ENCODE results near the gene RSPO4. TPM values are rescaled to one million over a fixed set of nuclear protein-coding genes. Genes with fewer than 3 reads are reported as not detected.

Gene RSPO4
- polyA plus RNA-seq, result under 1 TPM; 0.04 to 0.06 TPM

GRCh38 chr20:1001911-1002681 lies at the start of gene RSPO4:
TSS of gene RSPO4 (minus strand) at chr20:1002311. CDS start at chr20:1002164, 147 bp downstream.
- Histone ChIP-seq H3K4me1 (ENCODE audit: control insufficient read depth in 2 of 2, insufficient read depth in 2 of 2, low read length in 1 of 2) (peaks cover 0 to 7% of the 10 kb centered on the region in 2 donors), H3K4me3 (ENCODE audit: low read depth in 1 of 2, low read length in 2 of 2) (peak within 1 kb of the TSS in 1 of 2 donors; percentile 45), H3K27ac (ENCODE audit: low read depth in 2 of 2, low read length in 1 of 2) (no peak within 1 kb of the TSS), H3K36me3 (ENCODE audit: control insufficient read depth in 2 of 2, insufficient read depth in 2 of 2, low read length in 1 of 2) (no peaks in the 10 kb centered on the region), H3K9me3 (ENCODE audit: control insufficient read depth in 2 of 2, insufficient read depth in 1 of 2, low read depth in 1 of 2, low read length in 1 of 2) (no peaks in the 10 kb centered on the region), H3K27me3 (ENCODE audit: control insufficient read depth in 1 of 2, insufficient read depth in 2 of 2, low read length in 2 of 2) (peaks cover 3 to 10% of the 10 kb centered on the region in 2 donors)
- 4 to 6% methylated on average over 50 to 88 of the region's 88 CpGs for WGBS, 2 donors

GRCh38 chr20:1050440-1050839 lies 48.3 kb upstream of the RSPO4 start:
- no peaks in the 10 kb centered on the region for H3K27me3 ChIP-seq (ENCODE audit: control insufficient read depth in 1 of 2, insufficient read depth in 2 of 2, low read length in 2 of 2)
- 86 to 92% methylated on average over 6 of the region's 6 CpGs for WGBS, 2 donors

GRCh38 chr20:1045860-1046418 lies 43.8 kb upstream of the RSPO4 start:
- WGBS, 2 donors, result 86 to 92% methylated on average over 3 of the region's 3 CpGs
- no peaks in the 10 kb centered on the region for H3K9me3 ChIP-seq (ENCODE audit: control insufficient read depth in 2 of 2, insufficient read depth in 1 of 2, low read depth in 1 of 2, low read length in 1 of 2)
- H3K4me1 ChIP-seq (ENCODE audit: control insufficient read depth in 2 of 2, insufficient read depth in 2 of 2, low read length in 1 of 2), result no peaks in the 10 kb centered on the region
- no peaks in the 10 kb centered on the region for H3K27me3 ChIP-seq (ENCODE audit: control insufficient read depth in 1 of 2, insufficient read depth in 2 of 2, low read length in 2 of 2)
- H3K27ac ChIP-seq (ENCODE audit: low read depth in 2 of 2, low read length in 1 of 2), result no peak overlapping the region
- no peak overlapping the region for H3K4me3 ChIP-seq (ENCODE audit: low read depth in 1 of 2, low read length in 2 of 2)
- H3K36me3 ChIP-seq (ENCODE audit: control insufficient read depth in 2 of 2, insufficient read depth in 2 of 2, low read length in 1 of 2), result no peaks in the 10 kb centered on the region

More at GRCh38 chr20:1050440-1050839, 48.3 kb upstream of the RSPO4 start:
- H3K36me3 ChIP-seq (ENCODE audit: control insufficient read depth in 2 of 2, insufficient read depth in 2 of 2, low read length in 1 of 2), result no peaks in the 10 kb centered on the region
- no peak overlapping the region for H3K27ac ChIP-seq (ENCODE audit: low read depth in 2 of 2, low read length in 1 of 2)
- no peaks in the 10 kb centered on the region for H3K9me3 ChIP-seq (ENCODE audit: control insufficient read depth in 2 of 2, insufficient read depth in 1 of 2, low read depth in 1 of 2, low read length in 1 of 2)
- no peaks in the 10 kb centered on the region for H3K4me1 ChIP-seq (ENCODE audit: control insufficient read depth in 2 of 2, insufficient read depth in 2 of 2, low read length in 1 of 2)
- no peak overlapping the region for H3K4me3 ChIP-seq (ENCODE audit: low read depth in 1 of 2, low read length in 2 of 2)

- Histone ChIP-seq H3K9me3 (ENCODE audit: control insufficient read depth in 2 of 2, insufficient read depth in 1 of 2, low read depth in 1 of 2, low read length in 1 of 2) (no peaks in the 10 kb centered on the region), H3K36me3 (ENCODE audit: control insufficient read depth in 2 of 2, insufficient read depth in 2 of 2, low read length in 1 of 2) (no peaks in the 10 kb centered on the region), H3K4me1 (ENCODE audit: control insufficient read depth in 2 of 2, insufficient read depth in 2 of 2, low read length in 1 of 2) (no peaks in the 10 kb centered on the region), H3K27ac (ENCODE audit: low read depth in 2 of 2, low read length in 1 of 2) (no peak overlapping the region), H3K27me3 (ENCODE audit: control insufficient read depth in 1 of 2, insufficient read depth in 2 of 2, low read length in 2 of 2) (no peaks in the 10 kb centered on the region), H3K4me3 (ENCODE audit: low read depth in 1 of 2, low read length in 2 of 2) (no peak overlapping the region)
- 71 to 72% methylated on average over 7 of the region's 7 CpGs for WGBS, 2 donors
Measured at GRCh38 chr20:1041845-1042390, 39.8 kb upstream of the RSPO4 start.

- no peaks in the 10 kb centered on the region for H3K9me3 ChIP-seq (ENCODE audit: control insufficient read depth in 2 of 2, insufficient read depth in 1 of 2, low read depth in 1 of 2, low read length in 1 of 2)
- H3K4me3 ChIP-seq (ENCODE audit: low read depth in 1 of 2, low read length in 2 of 2), result no peak overlapping the region
- H3K36me3 ChIP-seq (ENCODE audit: control insufficient read depth in 2 of 2, insufficient read depth in 2 of 2, low read length in 1 of 2), result no peaks in the 10 kb centered on the region
- no peak overlapping the region for H3K27ac ChIP-seq (ENCODE audit: low read depth in 2 of 2, low read length in 1 of 2)
- 64 to 69% methylated on average over 2 of the region's 2 CpGs for WGBS, 2 donors
- H3K27me3 ChIP-seq (ENCODE audit: control insufficient read depth in 1 of 2, insufficient read depth in 2 of 2, low read length in 2 of 2), result peaks cover 0 to 5% of the 10 kb centered on the region in 2 donors
- no peaks in the 10 kb centered on the region for H3K4me1 ChIP-seq (ENCODE audit: control insufficient read depth in 2 of 2, insufficient read depth in 2 of 2, low read length in 1 of 2)
Measured at GRCh38 chr20:1038205-1038604, 36.1 kb upstream of the RSPO4 start.

GRCh38 chr20:1037039-1037438 lies 34.9 kb upstream of the RSPO4 start:
- H3K4me3 ChIP-seq (ENCODE audit: low read depth in 1 of 2, low read length in 2 of 2), result no peak overlapping the region
- no peaks in the 10 kb centered on the region for H3K9me3 ChIP-seq (ENCODE audit: control insufficient read depth in 2 of 2, insufficient read depth in 1 of 2, low read depth in 1 of 2, low read length in 1 of 2)
- no peak overlapping the region for H3K27ac ChIP-seq (ENCODE audit: low read depth in 2 of 2, low read length in 1 of 2)
- WGBS, 2 donors, result 57 to 85% methylated on average over 2 of the region's 2 CpGs
- H3K36me3 ChIP-seq (ENCODE audit: control insufficient read depth in 2 of 2, insufficient read depth in 2 of 2, low read length in 1 of 2), result no peaks in the 10 kb centered on the region
- H3K27me3 ChIP-seq (ENCODE audit: control insufficient read depth in 1 of 2, insufficient read depth in 2 of 2, low read length in 2 of 2), result peaks cover 0 to 5% of the 10 kb centered on the region in 2 donors
- no peaks in the 10 kb centered on the region for H3K4me1 ChIP-seq (ENCODE audit: control insufficient read depth in 2 of 2, insufficient read depth in 2 of 2, low read length in 1 of 2)

GRCh38 chr20:1035466-1035865 lies 33.4 kb upstream of the RSPO4 start:
- Histone ChIP-seq H3K4me3 (ENCODE audit: low read depth in 1 of 2, low read length in 2 of 2) (no peak overlapping the region), H3K36me3 (ENCODE audit: control insufficient read depth in 2 of 2, insufficient read depth in 2 of 2, low read length in 1 of 2) (no peaks in the 10 kb centered on the region), H3K27me3 (ENCODE audit: control insufficient read depth in 1 of 2, insufficient read depth in 2 of 2, low read length in 2 of 2) (peaks cover 0 to 5% of the 10 kb centered on the region in 2 donors), H3K4me1 (ENCODE audit: control insufficient read depth in 2 of 2, insufficient read depth in 2 of 2, low read length in 1 of 2) (no peaks in the 10 kb centered on the region), H3K9me3 (ENCODE audit: control insufficient read depth in 2 of 2, insufficient read depth in 1 of 2, low read depth in 1 of 2, low read length in 1 of 2) (no peaks in the 10 kb centered on the region), H3K27ac (ENCODE audit: low read depth in 2 of 2, low read length in 1 of 2) (no peak overlapping the region)
- 52 to 67% methylated on average over 3 of the region's 3 CpGs for WGBS, 2 donors

GRCh38 chr20:1034415-1034789 lies 32.3 kb upstream of the RSPO4 start:
- Histone ChIP-seq H3K9me3 (ENCODE audit: control insufficient read depth in 2 of 2, insufficient read depth in 1 of 2, low read depth in 1 of 2, low read length in 1 of 2) (no peaks in the 10 kb centered on the region), H3K27me3 (ENCODE audit: control insufficient read depth in 1 of 2, insufficient read depth in 2 of 2, low read length in 2 of 2) (peaks cover 0 to 5% of the 10 kb centered on the region in 2 donors), H3K4me1 (ENCODE audit: control insufficient read depth in 2 of 2, insufficient read depth in 2 of 2, low read length in 1 of 2) (no peaks in the 10 kb centered on the region), H3K4me3 (ENCODE audit: low read depth in 1 of 2, low read length in 2 of 2) (no peak overlapping the region), H3K36me3 (ENCODE audit: control insufficient read depth in 2 of 2, insufficient read depth in 2 of 2, low read length in 1 of 2) (no peaks in the 10 kb centered on the region), H3K27ac (ENCODE audit: low read depth in 2 of 2, low read length in 1 of 2) (no peak overlapping the region)
- 75 to 77% methylated on average over 4 of the region's 4 CpGs for WGBS, 2 donors

GRCh38 chr20:1033751-1034414 lies 31.8 kb upstream of the RSPO4 start:
- Histone ChIP-seq H3K36me3 (ENCODE audit: control insufficient read depth in 2 of 2, insufficient read depth in 2 of 2, low read length in 1 of 2) (no peaks in the 10 kb centered on the region), H3K4me1 (ENCODE audit: control insufficient read depth in 2 of 2, insufficient read depth in 2 of 2, low read length in 1 of 2) (no peaks in the 10 kb centered on the region), H3K27ac (ENCODE audit: low read depth in 2 of 2, low read length in 1 of 2) (no peak overlapping the region), H3K9me3 (ENCODE audit: control insufficient read depth in 2 of 2, insufficient read depth in 1 of 2, low read depth in 1 of 2, low read length in 1 of 2) (no peaks in the 10 kb centered on the region), H3K27me3 (ENCODE audit: control insufficient read depth in 1 of 2, insufficient read depth in 2 of 2, low read length in 2 of 2) (peaks cover 0 to 5% of the 10 kb centered on the region in 2 donors), H3K4me3 (ENCODE audit: low read depth in 1 of 2, low read length in 2 of 2) (no peak overlapping the region)
- WGBS, 2 donors, result 69 to 75% methylated on average over 6 of the region's 6 CpGs
